ENCODE results near the gene CACNA1A.
"Not testable (repeated sequence)": the region's sequence is repeated elsewhere in the genome, so short reads cannot be mapped to it uniquely, and the experiment has no call there.

The CACNA1A gene

DNA sequence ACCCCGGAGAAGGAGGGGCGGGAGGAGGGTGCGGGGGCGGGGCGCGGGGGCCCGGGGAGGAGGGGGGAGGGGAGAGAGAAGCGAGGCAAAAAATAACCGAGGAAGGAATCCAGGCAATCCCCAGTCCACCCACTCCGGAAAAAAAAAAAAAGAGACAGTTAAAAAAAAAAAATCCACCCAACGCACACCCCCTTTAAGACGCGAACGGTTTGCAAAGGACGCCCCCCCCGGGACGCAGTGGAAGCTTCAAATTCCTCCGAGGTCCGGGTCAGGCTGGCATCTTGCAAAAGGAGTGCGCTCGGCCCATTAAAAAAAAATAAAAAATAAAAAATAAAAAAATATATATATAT lies at the start of gene CACNA1A:
CACNA1A (minus strand) TSS at position 9 of the 350 bp plus-strand sequence. CDS start 255 bp downstream, outside the sequence.
- DNase-seq = no peak

DNA sequence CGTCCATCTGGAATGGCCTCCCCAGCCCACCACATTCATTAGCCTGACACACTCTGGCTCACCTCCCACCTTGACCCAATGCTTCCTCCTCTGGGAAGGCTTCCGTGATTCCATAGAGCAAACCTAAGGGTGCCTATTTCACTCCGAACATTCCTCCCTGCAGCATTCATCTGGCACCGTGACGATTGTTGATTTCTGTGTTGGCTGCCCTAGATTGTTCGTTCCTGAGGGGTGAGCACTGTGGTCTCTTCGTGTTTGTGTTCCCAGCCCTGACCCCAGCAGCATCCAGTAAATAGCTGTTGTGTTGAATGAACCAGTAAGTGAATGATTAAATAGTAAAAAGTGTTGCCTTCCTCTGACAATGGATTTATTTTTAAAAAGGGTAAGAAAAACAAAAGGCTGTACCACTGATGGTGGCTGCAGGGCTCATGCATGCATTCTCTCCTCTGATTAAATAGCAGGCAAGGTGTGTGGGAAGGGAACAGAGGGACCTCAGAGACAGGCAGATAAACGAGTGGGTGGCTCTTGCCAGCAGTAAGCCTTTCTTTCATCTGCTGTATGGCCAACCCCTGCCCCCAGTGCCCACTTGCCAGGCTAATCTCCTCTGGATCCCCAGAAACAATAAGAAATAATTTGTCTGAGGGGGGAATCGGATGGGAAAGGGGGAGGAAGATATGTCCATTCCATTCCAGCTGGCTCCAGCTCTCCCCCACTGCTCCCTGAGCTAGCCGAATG lies 48.4 kb upstream of the CACNA1A start:
- no peak for DNase-seq

DNA sequence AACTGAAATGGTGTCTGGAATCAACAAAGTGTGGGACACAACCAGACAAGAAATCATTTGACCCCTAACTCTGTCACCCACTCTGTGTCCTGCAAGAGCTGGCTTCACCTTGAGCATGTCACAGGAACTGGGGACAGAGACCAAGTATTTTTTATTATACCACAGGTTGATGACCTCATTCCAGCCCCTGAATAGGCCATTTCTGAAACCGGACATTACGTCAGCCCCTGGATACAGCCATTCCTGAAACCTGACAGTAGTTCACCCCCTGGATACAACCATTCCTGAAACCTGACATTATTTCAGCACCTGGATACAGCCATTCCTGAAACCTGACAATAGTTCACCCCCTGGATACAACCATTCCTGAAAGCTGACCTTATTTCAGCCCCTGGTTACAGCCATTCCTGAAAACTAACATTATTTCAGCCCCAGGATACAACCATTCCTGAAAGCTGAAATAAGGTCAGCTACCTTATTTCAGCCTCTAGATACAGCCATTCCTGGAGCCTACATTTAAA lies 47.7 kb upstream of the CACNA1A start:
- DNase-seq = no peak

DNA sequence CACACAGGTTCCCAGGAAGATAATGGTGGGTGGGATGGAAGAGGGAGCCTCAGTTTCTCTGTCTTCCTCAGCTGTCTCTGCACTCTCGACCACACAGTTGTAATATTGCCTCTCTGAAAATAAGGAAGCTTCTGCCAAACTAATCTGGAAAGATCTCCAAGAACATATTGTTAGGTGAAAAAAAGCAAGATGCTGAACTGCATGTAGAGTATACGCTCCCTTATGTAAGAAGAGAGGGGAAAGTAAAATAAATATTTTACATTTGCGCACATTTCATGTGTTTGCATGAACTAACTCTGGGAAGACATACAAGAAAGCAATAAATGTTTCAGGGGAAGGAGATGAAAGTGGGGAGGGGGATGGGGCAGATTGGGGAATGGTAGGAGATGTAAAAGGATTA lies 41.9 kb upstream of the CACNA1A start:
- DNase-seq = no peak

DNA sequence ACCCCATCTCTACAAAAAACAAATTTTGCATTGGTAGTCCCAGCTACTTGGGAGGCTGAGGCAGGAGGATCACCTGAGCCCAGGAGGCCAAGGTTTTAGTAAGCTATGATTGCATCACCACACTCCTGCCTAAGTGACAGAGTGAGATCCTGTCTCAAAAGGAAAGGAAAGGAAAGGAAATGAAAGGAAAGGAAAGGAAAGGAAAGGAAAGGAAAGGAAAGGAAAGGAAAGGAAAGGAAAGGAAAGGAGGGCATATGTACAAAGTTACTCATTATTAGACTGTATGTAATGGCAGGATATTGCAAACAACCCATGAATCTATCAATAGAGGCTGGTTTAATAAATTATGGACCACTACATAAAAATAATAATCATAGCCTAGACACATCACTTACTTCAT lies 40.8 kb upstream of the CACNA1A start:
- DNase-seq = no peak

DNA sequence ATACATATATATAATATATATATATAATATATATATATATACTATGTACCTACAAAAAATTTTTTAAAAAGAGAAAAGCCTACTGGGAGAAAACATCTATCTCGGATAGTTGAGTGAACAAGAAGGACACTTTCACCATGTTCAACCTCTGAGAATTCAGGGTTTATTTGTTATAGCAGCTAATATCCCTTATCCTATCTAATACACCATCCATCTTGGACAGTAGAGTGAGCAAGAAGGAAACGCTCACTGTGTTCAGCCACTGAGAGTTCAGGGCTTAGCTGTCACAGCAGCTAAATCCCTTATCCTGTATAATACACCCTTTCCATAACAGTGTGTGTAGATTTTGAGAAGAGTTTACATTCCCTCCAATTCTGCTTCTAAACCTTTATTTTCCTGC lies 38.1 kb upstream of the CACNA1A start:
- no peak for DNase-seq

DNA sequence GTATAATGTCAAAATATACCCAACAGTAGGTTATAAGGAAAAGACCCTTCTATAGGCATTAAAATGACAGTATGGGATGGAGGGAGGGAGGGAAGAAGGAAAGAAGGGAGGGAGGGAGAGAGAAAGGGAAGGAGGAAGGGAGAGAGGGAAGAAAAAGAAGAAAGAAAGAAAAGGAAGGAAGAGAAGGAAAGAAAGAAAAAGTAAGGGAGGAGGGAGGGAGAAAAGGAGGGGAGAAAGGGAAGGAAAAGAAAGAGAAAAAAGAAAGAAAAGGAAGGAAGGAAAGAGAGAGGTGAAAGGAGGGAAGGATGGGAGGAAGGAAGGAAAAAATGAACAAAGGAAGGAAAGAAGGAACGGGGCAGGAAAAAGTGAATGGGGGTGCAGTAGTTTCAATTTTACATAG lies 35.3 kb upstream of the CACNA1A start:
- no peak for DNase-seq

DNA sequence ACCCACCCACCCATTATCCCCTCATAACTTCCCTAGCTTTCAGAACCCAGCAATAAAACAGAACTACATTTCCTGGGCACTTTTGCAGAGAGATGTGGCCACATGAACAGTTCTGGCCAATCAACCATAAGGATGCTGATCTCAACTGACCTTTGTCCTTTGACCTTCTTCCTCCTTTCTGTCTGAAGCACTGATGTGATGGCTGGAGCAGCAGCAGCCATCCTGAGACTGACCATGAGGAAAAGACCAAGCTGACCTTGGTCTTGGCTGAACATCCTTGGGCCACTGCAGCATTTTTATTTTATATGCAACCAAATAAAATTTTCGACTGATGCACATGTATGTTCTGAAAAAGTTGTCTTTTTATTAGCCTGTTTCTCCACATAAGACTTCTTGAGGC lies 33.1 kb upstream of the CACNA1A start:
- no peak for DNase-seq

DNA sequence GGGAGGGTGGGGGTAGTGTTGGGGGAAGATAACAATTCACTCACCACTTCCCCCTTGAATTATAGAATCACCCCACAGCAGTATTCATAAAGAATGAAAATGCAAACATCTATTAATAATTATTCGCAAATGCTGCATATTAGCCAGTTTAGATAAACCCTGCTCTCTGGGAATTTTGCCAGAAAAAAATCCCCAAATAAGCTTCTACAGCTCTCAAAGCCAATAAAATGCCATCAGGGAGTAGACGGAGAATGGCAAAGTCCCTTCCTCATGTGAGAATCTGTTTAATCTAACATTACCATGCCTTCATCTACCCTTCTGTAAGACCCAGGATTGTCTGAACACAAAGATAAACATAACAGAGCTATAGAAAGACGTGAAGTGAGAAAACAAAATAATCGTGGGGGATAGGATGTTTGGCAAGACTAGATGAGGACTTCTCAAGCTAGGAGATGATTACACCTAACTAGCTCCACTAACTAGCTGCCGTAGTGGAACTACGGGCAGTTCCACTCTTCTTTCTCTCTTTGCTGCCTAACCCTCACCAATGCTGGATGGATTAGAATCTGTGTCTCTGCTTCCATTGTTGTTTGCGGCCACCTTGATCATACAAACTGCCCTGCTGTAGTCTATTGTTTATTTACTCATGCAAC lies 32.4 kb upstream of the CACNA1A start:
- no peak for DNase-seq

DNA sequence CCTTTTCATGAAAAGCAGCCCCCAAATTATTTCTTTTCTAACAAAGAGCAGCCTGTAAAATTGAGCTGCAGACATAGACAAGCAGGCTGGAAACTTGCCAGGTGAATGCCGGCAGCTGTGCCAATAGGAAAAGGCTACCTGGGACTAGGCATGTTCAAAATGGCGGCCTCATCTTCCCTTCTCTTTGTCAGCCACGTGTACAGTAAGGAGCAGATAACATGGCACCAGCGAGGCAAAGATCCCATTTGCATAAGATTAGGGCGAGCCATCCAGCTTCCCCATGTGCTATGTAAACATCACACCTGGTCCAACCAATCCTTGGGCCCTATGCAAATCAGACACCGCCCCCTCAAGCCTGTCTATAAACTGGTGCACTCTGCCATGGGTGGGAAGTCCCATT lies 31.2 kb upstream of the CACNA1A start:
- DNase-seq = no peak

DNA sequence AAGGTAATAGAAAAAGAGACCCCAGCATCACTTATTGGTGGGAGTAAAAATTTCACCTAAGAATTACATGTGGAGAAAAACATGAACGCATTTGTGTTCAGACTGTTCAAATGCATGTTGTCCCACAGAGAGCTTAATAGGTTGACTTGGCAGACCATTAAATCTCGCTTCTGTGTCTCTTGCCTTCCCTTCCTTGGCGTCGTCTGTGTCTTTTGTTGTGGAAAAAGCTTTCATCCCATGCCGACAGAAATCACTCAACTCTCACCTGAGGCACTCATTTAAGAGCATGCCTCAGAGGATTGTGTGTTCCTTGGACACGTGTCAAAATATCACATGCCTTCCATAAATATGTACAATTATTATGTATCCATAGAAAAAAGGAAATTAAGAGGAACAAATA lies 24.4 kb upstream of the CACNA1A start:
- no peak for DNase-seq

DNA sequence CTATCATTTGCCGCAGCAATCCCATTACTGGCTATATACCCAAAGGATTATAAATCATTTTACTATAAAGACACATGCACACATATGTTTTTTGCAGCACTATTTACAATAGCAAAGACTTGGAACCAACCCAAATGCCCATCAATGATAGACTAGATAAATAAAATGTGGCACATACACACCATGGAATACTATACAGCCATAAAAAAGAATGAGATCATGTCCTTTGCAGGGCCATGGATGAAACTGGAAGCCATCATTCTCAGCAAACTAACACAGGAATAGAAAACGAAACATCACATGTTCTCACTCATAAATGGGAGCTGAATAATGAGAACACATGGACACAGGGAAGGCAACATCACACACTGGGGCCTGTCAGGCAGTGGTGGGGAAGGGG lies 23.4 kb upstream of the CACNA1A start:
- not testable (repeated sequence) for DNase-seq

DNA sequence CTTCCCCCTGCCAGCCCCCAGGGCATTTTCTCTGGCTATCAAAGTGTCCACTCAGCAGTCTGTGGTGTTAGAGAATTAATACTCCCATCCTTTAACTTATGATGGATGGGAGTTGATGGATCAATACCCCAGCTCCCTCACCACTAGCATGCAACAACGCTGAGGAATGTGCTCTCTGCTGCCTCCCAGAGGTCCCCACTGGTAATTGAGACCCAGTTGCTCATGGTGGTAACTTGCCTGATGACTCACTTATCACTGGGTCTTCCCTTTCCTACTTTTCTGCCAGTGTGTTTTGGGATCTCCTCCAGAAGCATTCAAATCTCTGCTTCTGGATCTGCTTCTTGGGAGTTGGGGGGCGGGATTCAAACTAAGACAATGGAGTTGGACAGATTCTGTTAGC lies 20.3 kb upstream of the CACNA1A start:
- no peak for DNase-seq

DNA sequence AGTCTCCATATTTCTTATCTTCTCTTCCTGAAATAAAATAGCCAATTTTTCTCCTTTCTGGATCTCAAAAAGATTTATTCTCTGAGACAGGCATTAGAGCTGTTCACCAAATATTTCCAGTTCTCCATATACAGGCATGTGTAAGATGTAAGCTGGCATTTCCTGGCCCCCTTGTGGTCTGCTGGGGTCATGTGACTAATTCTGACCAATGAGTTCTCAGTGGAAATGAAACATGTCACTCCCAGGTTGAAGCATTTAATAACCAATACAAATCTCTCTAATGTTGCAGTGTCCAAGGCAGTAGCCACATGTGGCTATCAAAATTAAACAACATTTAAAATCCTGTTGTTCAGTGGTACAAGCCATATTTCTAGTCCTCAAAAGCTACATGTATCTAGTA lies 14.8 kb upstream of the CACNA1A start:
- no peak for DNase-seq

DNA sequence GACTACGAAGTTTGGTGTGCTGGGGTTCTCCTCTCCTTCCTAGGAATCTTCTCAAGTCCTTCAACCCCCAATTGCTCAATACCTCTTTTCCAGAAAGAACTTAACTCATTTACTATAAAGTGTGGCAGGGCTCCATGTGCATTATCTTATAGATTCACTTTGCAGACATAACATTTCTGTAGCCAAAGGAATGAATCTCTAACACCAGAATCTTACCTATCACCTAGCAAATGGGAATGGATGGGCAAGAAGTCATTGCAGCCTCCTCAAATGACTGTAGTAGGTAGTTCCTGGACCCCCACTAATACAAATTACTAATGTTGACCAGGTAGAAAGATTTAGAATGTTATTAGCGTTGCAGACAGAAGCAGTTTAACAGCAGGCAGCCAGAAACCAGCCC lies 5.7 kb upstream of the CACNA1A start:
- no peak for DNase-seq

DNA sequence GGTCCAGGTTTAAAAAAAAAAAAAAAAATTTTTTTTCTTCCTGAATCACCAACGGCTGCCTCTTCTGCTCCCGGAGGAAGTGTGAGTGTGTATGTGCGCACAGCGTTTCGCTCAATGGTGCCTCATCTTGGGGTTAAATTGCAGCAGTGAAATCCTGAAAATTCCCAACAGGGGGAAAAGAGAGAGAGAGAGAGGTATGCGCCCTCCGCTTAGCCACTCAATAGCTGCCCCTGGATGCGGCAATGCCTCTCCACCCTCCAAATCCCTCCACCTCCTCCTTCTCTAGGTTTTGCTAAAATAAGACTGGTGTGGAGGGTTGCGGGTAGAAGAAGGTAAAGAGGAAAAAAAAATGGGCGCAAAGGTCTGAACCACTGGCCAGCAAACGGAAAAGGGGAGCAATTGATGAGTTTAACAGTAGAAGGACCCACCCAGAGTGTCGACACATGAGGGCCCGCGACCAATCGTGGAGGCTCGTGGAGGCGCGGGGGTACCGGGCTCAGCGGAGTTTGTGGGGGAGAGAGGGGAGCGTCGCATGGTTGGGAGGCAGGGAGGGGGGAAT lies 853 bp upstream of the CACNA1A start:
- DNase-seq = no peak

DNA sequence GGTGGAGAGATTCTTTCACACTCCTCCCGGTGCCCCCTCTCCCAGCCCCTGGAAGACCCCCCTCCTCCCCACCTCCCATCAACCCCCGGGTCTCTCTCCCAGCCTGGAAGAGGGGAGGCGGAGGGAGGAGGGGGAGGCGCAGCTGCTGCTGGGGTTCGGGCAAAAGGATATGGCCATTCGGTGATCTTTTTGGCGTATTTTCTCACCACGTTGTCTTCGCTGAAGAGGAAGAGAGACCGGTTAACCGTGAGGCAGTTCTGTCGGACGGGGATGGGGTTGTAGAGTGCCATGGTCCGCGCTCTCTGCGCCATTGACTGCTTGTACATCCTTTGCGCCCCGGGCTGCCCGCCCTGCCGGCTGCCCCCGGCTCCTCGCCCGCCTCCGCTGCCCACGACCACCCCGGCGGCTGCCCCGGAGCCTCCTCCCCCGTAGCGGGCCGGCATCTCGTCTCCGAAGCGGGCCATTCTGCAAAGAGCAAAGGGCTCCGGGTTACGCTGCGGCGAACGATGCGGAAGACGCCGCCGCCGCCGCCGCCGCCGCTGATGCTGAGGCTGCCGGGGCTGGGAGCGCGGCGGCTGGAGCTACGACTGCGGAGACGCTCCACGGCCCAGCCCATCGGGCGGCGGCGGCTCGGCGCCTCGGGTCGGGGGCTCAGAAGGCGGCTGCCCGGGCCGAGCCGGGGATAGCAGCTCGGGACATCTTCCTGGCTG lies 363 bp downstream of the CACNA1A start:
- no peak for DNase-seq

DNA sequence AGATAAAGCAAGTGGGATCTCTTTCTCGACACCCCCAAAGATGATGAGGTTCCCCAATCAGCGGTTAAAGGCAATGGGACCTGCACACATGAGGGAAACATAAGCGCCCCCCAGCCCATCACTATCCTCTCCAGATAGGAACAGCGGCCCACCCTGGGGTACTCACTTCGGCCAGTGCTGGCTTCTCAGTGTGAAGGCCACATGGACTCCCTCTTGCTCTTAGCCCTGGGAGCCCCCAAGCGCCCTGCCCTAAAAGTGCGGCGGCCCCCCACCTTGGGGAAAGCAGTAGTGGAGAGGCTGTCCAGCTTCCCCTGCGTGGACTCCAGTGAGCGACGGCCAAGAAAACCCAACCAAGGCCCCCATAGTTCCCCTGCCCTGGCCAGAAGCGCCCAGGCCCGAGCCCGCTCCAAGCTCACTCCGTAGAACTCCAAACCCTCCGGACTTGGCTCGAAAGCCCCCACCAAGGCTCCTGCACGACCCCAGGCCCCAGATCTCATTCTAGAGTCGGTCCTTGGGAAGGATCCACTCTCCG lies 1.0 kb downstream of the CACNA1A start:
- no peak for DNase-seq

DNA sequence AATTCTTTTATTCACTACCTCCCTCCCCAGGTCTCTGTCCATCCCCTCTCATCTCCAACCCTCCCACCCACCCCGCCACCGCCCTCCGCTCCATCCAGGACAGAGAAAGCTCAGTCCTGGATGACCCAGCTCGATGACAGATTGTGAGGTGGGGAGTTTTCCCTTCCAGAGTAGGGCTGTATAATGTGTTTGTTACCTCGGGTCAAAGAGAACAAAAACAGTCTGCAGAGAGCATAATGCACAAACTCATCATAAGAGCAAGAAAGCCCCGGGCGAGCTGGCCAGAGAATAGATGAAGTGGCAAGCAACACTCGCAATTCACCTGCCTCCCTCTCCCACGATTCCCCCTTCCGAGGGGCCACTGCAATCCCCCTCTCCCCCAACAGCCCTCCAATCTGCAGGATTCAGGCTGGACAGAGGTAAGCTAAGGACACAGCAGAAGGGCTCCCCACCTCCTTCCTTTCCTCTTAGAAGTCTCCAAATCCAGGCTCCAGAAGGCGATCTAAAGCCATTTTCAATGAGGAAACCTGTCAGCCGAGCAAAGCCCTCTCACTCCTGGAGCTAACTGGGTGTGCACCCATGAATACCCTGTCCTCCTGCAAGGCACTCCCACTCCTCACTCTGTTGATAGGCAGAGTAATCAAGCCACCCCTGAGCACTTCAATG lies 2.6 kb downstream of the CACNA1A start:
- no peak for DNase-seq

DNA sequence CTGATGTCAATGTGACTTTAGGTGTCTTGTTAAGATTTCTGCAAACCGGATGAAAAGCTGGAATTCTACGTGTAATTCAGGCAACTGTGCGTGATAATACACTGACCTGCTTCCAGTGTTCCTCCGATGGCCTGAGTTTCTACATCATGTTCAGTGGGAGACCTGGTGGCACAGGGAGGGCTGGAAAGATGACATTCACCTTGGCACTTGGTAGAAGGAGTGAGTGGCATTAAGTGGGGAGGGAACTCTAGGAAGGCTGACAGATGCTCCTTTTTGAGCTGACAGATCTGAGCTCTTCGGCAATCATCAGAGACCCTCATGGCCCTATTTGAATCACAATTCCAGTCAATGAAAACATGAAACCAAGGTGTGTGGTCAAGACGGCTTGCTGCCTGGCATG lies 4.0 kb downstream of the CACNA1A start:
- no peak for DNase-seq

DNA sequence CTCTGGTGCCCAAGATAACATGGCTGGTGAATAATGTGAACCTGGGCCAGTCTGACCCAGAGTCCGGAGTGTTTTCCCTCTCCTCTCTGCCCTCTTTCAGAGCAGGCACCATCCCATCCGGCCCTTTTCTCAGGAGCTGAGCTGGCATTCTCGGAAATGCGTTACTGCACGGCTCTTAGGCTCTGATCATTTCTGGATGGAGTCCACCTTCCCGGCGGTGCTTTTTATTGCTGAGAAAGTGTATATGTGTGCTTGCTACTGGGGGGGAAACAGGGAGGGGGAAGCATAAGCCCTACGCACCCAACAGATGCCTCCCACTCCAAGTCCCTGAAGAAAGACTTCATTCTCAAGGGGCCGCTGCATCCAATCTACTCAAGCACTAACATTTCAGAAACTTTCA lies 6.6 kb downstream of the CACNA1A start:
- DNase-seq = no peak

DNA sequence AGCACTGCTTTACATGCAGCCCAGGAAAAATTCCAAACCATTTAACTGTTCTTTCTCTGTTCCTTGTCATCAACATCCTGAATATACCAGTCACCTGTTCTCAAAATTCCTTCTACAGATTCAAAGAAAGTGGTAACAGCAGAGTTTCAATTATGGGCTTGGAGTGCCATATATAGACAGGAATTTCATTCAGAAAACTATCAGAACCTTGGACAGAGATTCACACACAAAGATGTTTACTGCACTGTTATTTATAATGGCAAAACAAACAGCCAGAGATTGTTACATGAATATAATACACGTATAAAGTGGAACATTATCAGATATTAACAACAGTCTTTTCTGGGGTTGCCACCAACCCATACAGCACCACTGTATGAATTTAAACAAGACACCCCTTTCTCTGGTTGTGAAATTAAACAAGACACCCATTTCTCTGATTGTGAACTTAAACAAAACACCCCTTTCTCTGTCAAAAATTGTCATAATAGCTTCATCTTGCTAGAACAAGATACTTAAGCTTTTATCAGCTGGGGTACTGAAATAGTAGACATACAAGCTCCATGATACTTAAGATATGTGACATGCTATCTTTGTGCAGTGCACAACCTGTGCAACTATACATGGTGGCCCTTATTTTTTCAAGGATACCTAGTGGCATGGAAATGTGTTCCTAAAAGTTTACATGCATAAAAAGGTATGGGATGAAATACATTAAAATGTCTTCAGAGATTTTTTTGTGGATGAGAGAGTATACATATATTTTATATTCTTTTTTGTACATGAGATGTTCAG lies 12.6 kb downstream of the CACNA1A start:
- no peak for DNase-seq

All from NCI-H1436 treated with DMSO at 0.1 percent for 48 hours (cell line).